ENCODE results near the gene MUC4. TPM values are rescaled to one million over a fixed set of nuclear protein-coding genes. Genes with fewer than 3 reads are reported as not detected.

MUC4 gene
- total and polyA plus RNA-seq, 2 of the 4 experiments (the other 2 are of a cell fraction), result not detected

- Histone ChIP-seq H2BK5ac (ENCODE audit: low read depth, low read length, poor library complexity, severe bottlenecking) (no peak overlapping the region), H3K27me3 (ENCODE audit: control insufficient read depth, insufficient read depth, low read length) (peaks cover 62% of the 10 kb centered on the region), H2AK9ac (replicated peaks; ENCODE audit: low read depth, low read length, poor library complexity) (no peak overlapping the region), H2AK5ac (ENCODE audit: low read depth, low read length) (no peak overlapping the region), H4K8ac (ENCODE audit: low read depth in 2 of 2, low read length in 2 of 2) (no peak overlapping the region), H3K14ac (replicated peaks; ENCODE audit: low read depth, low read length) (no peak overlapping the region), H3K27ac (ENCODE audit: insufficient read depth, low read length) (no peak overlapping the region), H2BK20ac (ENCODE audit: low read depth, low read length) (no peak overlapping the region), H3K4ac (ENCODE audit: low read depth, low read length) (no peak overlapping the region), H4K20me1 (ENCODE audit: insufficient read depth, low read length) (no peaks in the 10 kb centered on the region), H3K9me3 (ENCODE audit: control insufficient read depth, insufficient read depth, low read length) (no peaks in the 10 kb centered on the region), H2BK120ac (ENCODE audit: low read depth, low read length) (no peak overlapping the region), H3K9me1 (ENCODE audit: insufficient read depth, low read length) (no peaks in the 10 kb centered on the region), H4K91ac (ENCODE audit: insufficient read depth, low read depth, low read length) (no peak overlapping the region), H2AFZ (replicated peaks; ENCODE audit: low read length, poor library complexity) (no peak overlapping the region), H3K18ac (ENCODE audit: low read depth, low read length) (no peak overlapping the region), H3K23ac (ENCODE audit: low read depth, low read length) (no peak overlapping the region), H3K36me3 (ENCODE audit: control insufficient read depth, insufficient read depth, low read length) (no peaks in the 10 kb centered on the region), H2BK15ac (ENCODE audit: low read depth, low read length) (no peak overlapping the region), H3K56ac (ENCODE audit: extremely low read depth, insufficient read depth, low read length) (no peak overlapping the region), H4K5ac (ENCODE audit: low read depth, low read length) (no peak overlapping the region), H3K79me1 (ENCODE audit: low read depth in 1 of 2, low read length in 2 of 2) (no peaks in the 10 kb centered on the region), H3K4me1 (ENCODE audit: control insufficient read depth, insufficient read depth, low read length) (no peaks in the 10 kb centered on the region), H3K9ac (ENCODE audit: low read depth, low read length) (no peak overlapping the region), H3K4me3 (ENCODE audit: insufficient read depth, low read depth, low read length) (no peak overlapping the region), H3K4me2 (ENCODE audit: low read depth, low read length) (no peak overlapping the region)
- intact Hi-C loops (cut with micrococcal nuclease), result no loop called here
- no peak for DNase-seq
- ChIA-PET CTCF (no interaction called here), POLR2A (ENCODE audit: unreplicated experiment) (no interaction called here)
- in situ Hi-C loops (cut with MboI; ENCODE audit: low sequenced_read_pairs), result no loop called here
- TF ChIP-seq BHLHE40 (IDR thresholded peaks at IDR 0.05; ENCODE audit: low read depth, low read length), result no peak
- no peak for TF ChIP-seq CHD1 (IDR thresholded peaks at IDR 0.05; ENCODE audit: low read depth, low read length)
- TF ChIP-seq MXI1 (IDR thresholded peaks at IDR 0.05; ENCODE audit: borderline replicate concordance, low read depth, low read length), result no peak
- TF ChIP-seq CTCF (conservative IDR thresholded peaks at IDR 0.05; ENCODE audit: low read depth, low read length), result no peak
- no peak for TF ChIP-seq SMC3 (IDR thresholded peaks at IDR 0.05; ENCODE audit: low read depth, low read length)
- no peak for TF ChIP-seq MAFK (IDR thresholded peaks at IDR 0.05; ENCODE audit: low read depth, low read length)
- no peak for TF ChIP-seq USF2 (IDR thresholded peaks at IDR 0.05; ENCODE audit: low read depth, low read length)
- TF ChIP-seq ELK1 (IDR thresholded peaks at IDR 0.05; ENCODE audit: borderline replicate concordance, low read depth, low read length), result no peak
- TF ChIP-seq CEBPB (IDR thresholded peaks at IDR 0.05; ENCODE audit: low read depth, low read length), result no peak
- BruUV-seq (replicated peaks), result no TSS peak
- dilution Hi-C loops (cut with HindIII; ENCODE audit: low sequenced_read_pairs, unreplicated experiment), result no loop called here
- 70% methylated on average over 16 of the region's 16 CpGs; no CpG with 5 or more reads in 1 of the 2 experiments for WGBS, 2 experiments (ENCODE audit: extremely low coverage in 2 of 2, insufficient read length in 1 of 2)
- ATAC-seq (ENCODE audit: low read depth), result no peak
Measured at GRCh38 chr3:195735036-195735695, 76.6 kb downstream of the MUC4 start.

All from IMR-90 (cell line).